ENCODE results near the gene IL4I1.

IL4I1 gene

DNA sequence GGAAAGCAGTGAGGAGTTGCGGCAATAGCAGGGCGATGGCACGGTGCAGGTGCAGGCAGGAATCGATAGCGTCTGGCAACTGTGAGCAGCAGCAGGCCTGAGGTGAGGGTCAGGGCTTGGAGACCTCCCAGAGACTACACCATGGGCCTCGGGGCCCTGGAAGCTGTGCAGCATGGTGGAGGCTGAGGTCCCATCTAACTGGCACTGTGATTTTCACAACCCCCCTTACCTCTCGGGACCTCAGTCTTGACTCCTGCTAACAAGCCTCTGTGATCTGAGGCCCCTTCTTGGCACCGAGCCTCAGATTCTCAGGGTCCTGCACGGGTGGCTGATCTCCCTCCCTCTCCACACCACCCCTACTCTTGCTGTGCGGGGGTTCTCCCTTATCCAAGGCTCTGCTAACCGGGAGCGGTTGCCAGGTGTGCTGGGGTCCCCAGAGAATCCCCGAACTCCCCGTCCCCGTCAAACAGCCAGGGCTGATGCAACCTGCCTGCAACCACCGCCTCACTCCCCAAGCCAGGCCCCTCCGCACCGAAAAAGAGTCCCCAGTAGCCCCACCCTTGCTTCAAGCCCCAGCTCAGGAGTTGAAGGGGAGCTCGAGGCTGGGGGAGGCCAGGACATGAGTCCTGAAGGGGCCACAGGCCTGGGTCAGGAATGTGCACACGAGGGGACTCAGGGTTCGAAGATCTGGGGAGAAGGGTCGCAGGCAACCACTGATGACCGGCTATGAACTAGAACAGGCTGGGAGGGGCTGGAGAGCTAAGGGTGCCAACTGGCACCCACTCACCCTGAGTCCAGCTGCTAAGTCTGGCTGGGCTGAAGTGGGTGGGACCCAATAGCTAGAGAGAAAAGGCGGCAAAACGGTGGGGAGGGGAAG is 27.6 kb upstream of the IL4I1 start:
- DNase-seq: peak; percentile 84

- no peak for DNase-seq
Measured at GRCh38 chr19:49923055-49924003, 26.6 kb upstream of the IL4I1 start.

GRCh38 chr19:49921871-49922795 is 25.4 kb upstream of the IL4I1 start:
- no peak for DNase-seq

GRCh38 chr19:49920624-49921363 is 24.1 kb upstream of the IL4I1 start:
- DNase-seq: peak; percentile 16

GRCh38 chr19:49918089-49918488 is 21.4 kb upstream of the IL4I1 start:
- DNase-seq: no peak

GRCh38 chr19:49916839-49917733 is 20.4 kb upstream of the IL4I1 start:
- DNase-seq: no peak

DNA sequence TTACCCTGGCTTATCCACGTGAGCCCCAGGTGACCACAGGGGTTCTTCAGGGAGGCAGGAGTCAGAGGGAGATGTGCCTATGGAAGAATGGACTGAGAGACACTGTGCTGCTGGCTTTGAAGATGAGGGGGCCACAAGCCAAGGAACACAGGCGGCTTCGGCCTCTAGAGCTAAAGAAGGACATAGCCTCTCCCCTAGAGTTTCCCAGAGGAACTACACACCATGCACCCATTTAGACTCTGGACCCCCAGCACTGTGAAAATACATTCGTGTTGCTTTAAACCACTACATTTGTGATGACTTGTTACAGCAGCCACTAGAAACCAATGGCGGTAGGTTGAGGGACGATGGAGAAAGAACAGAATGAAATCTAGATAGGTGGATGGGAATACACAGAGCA is 18.6 kb upstream of the IL4I1 start:
- no peak for DNase-seq

DNA sequence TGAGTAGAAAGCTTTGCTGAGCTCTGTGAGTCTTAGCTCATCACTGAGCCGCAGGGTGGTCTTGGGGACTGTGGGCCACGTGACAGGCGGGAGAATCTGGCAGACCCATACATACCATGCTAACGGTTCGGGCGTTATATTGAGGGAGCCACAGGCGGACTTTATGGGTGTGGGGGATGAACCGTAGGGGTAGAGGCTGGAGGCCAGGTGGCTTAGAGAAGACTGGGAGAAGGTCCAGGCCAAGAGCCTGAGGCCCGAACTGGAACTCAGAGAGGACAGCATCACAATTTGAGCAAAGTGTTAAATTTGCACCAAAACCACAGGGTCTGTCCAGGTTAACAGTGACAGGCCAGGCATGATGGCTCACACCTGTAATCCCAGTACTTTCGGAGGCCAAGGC is 17.0 kb upstream of the IL4I1 start:
- DNase-seq: no peak

DNA sequence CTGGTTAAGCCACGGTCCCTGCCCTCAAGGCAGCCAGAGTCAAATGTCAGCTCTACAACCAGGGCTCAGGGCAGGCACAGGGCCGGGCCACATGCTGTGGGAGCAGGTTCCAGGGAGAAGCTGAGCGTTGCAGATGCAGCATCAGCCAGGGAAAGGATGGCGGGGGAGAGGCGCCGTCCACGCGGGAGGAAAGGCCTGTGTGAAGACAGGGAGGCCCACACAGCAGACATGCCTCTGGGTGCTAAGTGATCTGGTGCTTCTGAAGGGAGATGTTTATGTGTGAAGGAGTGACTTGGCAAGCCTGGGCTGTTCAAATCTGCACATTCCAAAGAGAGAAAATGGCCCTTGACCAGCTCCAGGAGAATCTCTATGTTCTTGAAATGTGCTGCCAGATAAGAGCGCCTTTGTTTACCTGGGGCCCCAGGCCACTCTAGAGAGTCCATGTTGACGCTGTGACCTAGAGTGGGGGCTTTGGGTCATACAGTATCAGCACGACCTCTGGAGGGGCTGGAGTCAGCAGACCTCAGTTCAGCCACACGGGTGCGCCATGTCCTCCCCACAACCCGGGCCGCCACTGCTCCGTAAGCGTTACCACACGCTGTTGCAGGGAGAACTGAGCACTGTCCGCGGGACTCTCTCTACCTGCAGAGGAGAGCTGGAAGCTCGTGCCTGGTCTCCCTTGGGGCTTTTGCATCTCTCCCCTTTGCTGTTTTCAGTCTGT is 16.4 kb upstream of the IL4I1 start:
- no peak for DNase-seq

DNA sequence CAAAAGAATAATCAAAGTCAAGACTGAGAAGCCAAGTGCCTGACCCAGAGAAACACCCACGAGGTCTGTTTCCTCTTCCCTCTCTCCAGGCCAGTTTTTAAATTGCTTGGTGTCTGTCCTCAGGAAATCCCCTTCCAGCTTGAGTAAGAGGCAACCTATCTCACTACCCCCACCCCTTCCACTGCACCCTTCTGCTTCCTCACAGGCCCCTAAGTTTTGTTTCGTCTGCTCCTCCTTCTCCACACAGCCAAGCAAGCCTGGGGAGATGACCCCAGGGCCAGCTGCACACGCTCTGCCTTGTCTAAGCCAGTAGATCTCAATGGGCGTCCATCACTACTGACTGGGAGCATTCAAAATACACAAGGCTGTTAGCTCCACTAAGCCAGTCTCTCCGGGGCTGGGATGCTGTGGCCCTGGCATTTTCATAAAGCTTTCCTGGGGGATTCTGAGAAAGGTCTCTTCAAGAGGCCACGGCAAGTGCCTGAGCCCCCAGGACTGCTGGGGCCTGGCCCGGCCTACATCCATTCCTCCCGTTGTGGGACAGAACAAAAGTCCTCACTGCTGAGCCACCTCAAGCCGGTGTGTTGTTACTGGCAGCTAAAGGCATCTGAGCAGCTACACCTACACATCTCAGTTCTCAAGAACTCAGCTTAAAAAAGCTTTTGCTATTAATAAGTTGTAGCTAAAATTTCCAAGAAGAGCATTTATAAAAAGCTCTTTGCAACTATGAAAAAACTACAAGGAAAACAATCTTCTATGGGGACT is 14.9 kb upstream of the IL4I1 start:
- DNase-seq: no peak

- peak; percentile 61 for DNase-seq
Measured at GRCh38 chr19:49910179-49910578, 13.5 kb upstream of the IL4I1 start.

DNA sequence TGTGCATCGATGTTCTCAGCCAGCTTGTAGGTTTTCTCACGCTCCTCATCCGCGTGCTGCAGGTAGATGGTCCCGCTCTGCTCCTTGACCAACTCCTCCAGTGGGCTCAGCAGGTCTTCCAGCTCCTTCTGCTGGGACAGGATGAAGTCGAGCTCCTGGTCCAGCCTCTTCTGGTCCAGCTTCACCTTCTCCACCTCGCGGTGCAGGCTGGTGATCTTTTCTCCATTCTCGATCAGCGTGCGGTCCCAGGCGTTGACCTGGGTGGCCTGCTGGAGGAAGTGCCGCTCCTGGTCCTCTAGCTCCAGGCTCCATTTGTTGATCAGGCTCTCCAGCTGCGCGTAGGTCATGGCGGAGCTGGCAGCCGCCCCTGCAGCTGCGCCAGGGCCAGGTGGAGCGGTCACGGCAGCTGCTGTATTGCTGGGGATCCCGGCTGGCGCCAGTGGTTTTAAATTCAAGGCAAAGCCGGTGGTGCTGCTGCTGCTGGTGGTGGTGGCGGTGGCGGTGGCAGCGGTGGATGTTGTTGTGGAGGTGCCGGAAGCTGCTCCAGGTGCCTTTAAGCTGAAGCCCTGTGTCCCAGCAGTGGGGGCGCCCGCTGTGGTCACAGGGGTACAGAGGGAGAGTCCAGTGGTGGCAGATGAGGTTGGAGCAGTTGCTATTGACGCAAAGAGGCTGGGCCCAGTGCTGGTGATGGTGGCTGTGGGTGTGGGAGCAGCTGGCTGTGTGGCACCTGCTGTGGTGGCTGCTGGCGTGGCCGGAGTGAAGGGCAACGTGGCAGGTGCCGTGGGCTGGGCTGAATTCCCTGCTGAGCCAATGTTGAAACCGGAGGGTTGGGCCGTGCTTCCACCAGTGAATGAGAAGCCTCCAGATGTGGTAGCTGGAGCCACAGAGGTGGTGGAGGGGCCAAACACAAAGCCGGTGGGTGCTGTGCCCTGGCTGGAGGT is 12.1 kb upstream of the IL4I1 start:
- no peak for DNase-seq

- no peak for DNase-seq
Measured at GRCh38 chr19:49907745-49908446, 11.2 kb upstream of the IL4I1 start.

DNA sequence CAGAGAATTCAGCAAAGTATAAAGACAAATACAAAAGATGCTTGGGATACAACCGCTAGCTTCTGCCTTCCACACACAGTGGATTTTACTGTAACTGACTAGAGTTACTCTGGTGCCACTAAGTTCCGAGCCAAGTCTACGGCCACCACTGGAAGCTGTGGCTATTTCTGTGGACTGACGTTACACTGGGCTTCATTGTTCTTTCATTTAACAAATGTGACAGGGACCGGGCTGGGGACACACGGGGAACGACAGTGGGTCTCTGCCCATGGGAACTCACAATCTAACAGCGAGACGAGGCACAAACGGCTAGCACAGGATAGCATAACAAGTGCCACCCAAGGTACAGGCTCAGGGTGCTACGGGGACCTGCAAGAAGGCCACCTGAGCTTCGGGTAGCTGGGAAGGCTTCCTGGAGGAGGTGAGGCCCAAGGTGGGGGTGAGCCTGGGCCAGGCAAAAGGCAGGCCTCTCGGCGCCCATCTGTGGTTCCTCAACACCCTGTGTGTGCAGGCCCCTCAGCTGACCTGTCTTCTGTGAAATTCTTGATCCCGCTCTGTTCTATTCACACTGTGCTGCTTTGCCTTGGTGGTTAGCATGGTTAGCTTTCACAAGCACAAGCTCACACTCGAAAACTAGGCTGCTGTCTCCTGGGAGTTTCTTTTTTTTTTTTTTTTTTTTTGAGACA is 10.3 kb upstream of the IL4I1 start:
- no peak for DNase-seq

- DNase-seq: no peak
Measured at GRCh38 chr19:49904136-49904535, 7.4 kb upstream of the IL4I1 start.

DNA sequence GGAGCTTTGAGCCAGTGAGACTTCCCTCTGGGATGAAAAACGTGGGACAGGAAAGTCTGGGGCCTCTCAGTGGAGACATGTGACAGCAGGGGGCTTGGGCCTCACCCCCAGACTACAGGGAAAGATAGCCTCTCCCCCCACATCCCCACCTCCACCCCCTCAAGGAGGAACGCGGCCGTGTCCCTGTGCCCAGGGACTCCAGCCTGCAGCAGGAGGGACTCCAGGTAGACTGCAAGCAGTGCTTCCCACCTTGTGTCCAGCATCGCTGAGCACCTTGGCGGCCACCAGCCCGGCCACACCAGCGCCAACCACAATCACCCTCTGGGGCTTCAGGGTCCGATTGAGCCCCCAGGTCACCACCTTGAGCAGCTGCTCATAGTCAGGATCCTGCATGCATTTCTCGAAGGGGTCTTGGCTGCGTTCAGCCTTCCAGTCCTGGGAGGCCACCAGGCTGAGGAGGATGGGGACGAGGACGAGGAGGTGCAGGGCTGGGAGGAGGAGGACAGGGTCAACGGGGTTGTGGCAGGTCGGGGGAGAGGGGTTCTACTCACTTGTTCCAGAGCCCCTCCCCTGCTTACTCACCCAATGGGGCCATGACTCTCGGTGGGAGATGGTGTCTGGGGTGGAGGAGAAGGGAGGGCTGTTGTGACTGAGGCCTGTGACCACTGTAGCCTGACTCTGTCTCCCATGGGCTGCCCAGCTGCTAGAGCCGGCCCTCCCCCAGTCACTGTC is 955 bp downstream of the IL4I1 start:
- no peak for DNase-seq
